Measurements from ENCODE around the gene PLXDC2. TPM values are rescaled to one million over a fixed set of nuclear protein-coding genes. Genes with fewer than 3 reads are reported as not detected.

The PLXDC2 gene
- total RNA-seq, 2 donors from 2014 or later, result not detected

- Mint-ChIP-seq H3K9me3 (peaks cover 5 to 10% of the 10 kb centered on the region in 2 donors), H3K36me3 (no peaks in the 10 kb centered on the region), H3K27ac (no peak overlapping the region)
- DNase-seq (ENCODE audit: low spot score in 2 of 2) (no peak), ATAC-seq (no peak)
Observed at GRCh38 chr10:20281579-20281978, 465.3 kb downstream of the PLXDC2 start.

GRCh38 chr10:20287586-20287985, 471.4 kb downstream of the PLXDC2 start:
- ATAC-seq (no peak), DNase-seq (ENCODE audit: low spot score in 2 of 2) (no peak)
- Mint-ChIP-seq H3K36me3 (no peaks in the 10 kb centered on the region), H3K9me3 (peaks cover 3 to 16% of the 10 kb centered on the region in 2 donors), H3K27ac (no peak overlapping the region)

GRCh38 chr10:20288060-20288459, 471.8 kb downstream of the PLXDC2 start:
- ATAC-seq (no peak), DNase-seq (ENCODE audit: low spot score in 2 of 2) (no peak)
- no peak overlapping the region for H3K27ac Mint-ChIP-seq
- H3K36me3 Mint-ChIP-seq, result no peaks in the 10 kb centered on the region
- peaks cover 3 to 16% of the 10 kb centered on the region in 2 donors for H3K9me3 Mint-ChIP-seq

GRCh38 chr10:20289070-20289828, 473.0 kb downstream of the PLXDC2 start:
- no peaks in the 10 kb centered on the region for H3K36me3 Mint-ChIP-seq
- ATAC-seq, result no peak
- DNase-seq (ENCODE audit: low spot score in 2 of 2), result no peak
- H3K9me3 Mint-ChIP-seq, result peaks cover 3 to 19% of the 10 kb centered on the region in 2 donors
- no peak overlapping the region for H3K27ac Mint-ChIP-seq

GRCh38 chr10:20298417-20298816, 482.2 kb downstream of the PLXDC2 start:
- no peak for ATAC-seq
- Mint-ChIP-seq H3K27ac (no peak overlapping the region), H3K9me3 (peaks cover 24 to 28% of the 10 kb centered on the region in 2 donors), H3K36me3 (peaks cover 6 to 28% of the 10 kb centered on the region in 2 donors)
- DNase-seq (ENCODE audit: low spot score in 2 of 2), result no peak

GRCh38 chr10:20299034-20299736, 483.0 kb downstream of the PLXDC2 start:
- DNase-seq (ENCODE audit: low spot score in 2 of 2), result no peak
- no peak for ATAC-seq
- Mint-ChIP-seq H3K9me3 (peaks cover 24 to 25% of the 10 kb centered on the region in 2 donors), H3K27ac (no peak overlapping the region), H3K36me3 (peaks cover 6 to 28% of the 10 kb centered on the region in 2 donors)

- H3K36me3 Mint-ChIP-seq, result peaks cover 6 to 22% of the 10 kb centered on the region in 2 donors
- H3K27ac Mint-ChIP-seq, result no peak overlapping the region
- peaks cover 16 to 18% of the 10 kb centered on the region in 2 donors for H3K9me3 Mint-ChIP-seq
- DNase-seq (ENCODE audit: low spot score in 2 of 2) (no peak), ATAC-seq (no peak)
Observed at GRCh38 chr10:20300735-20301134, 484.5 kb downstream of the PLXDC2 start.

GRCh38 chr10:20302033-20302432, 485.8 kb downstream of the PLXDC2 start:
- ATAC-seq (no peak), DNase-seq (ENCODE audit: low spot score in 2 of 2) (no peak)
- peaks cover 8 to 13% of the 10 kb centered on the region in 2 donors for H3K9me3 Mint-ChIP-seq
- H3K27ac Mint-ChIP-seq, result no peak overlapping the region
- peaks cover 0 to 13% of the 10 kb centered on the region in 2 donors for H3K36me3 Mint-ChIP-seq

GRCh38 chr10:20303453-20304152, 487.4 kb downstream of the PLXDC2 start:
- Mint-ChIP-seq H3K9me3 (peaks cover 10 to 11% of the 10 kb centered on the region in 2 donors), H3K27ac (no peak overlapping the region), H3K36me3 (peaks cover 0 to 6% of the 10 kb centered on the region in 2 donors)
- no peak for ATAC-seq
- DNase-seq (ENCODE audit: low spot score in 2 of 2), result no peak

GRCh38 chr10:20313665-20314064, 497.4 kb downstream of the PLXDC2 start:
- Mint-ChIP-seq H3K27ac (no peak overlapping the region), H3K36me3 (peaks cover 0 to 8% of the 10 kb centered on the region in 2 donors), H3K9me3 (peaks cover 18 to 28% of the 10 kb centered on the region in 2 donors)
- ATAC-seq (no peak), DNase-seq (ENCODE audit: low spot score in 2 of 2) (no peak)

GRCh38 chr10:20314431-20314830, 498.2 kb downstream of the PLXDC2 start:
- ATAC-seq (no peak), DNase-seq (ENCODE audit: low spot score in 2 of 2) (no peak)
- H3K27ac Mint-ChIP-seq, result no peak overlapping the region
- H3K36me3 Mint-ChIP-seq, result peaks cover 0 to under 1% of the 10 kb centered on the region in 2 donors
- peaks cover 12 to 26% of the 10 kb centered on the region in 2 donors for H3K9me3 Mint-ChIP-seq

GRCh38 chr10:20327954-20328353, 511.7 kb downstream of the PLXDC2 start:
- ATAC-seq (no peak), DNase-seq (ENCODE audit: low spot score in 2 of 2) (no peak)
- H3K27ac Mint-ChIP-seq, result no peak overlapping the region
- no peaks in the 10 kb centered on the region for H3K36me3 Mint-ChIP-seq
- H3K9me3 Mint-ChIP-seq, result peaks cover 4 to 11% of the 10 kb centered on the region in 2 donors

- Mint-ChIP-seq H3K27ac (no peak overlapping the region), H3K9me3 (peaks cover 4 to 21% of the 10 kb centered on the region in 2 donors), H3K36me3 (no peaks in the 10 kb centered on the region)
- no peak for DNase-seq (ENCODE audit: low spot score in 2 of 2)
- no peak for ATAC-seq
Observed at GRCh38 chr10:20330246-20330645, 514.0 kb downstream of the PLXDC2 start.

- no peak for DNase-seq (ENCODE audit: low spot score in 2 of 2)
- Mint-ChIP-seq H3K27ac (no peak overlapping the region), H3K36me3 (peaks cover 0 to 15% of the 10 kb centered on the region in 2 donors), H3K9me3 (peaks cover 19 to 32% of the 10 kb centered on the region in 2 donors)
- no peak for ATAC-seq
Observed at GRCh38 chr10:20334559-20334958, 518.3 kb downstream of the PLXDC2 start.
